C4-2B (cell line): Measurements from ENCODE around the gene CTIF.

Experiments used
- CTCF ChIP-seq: fragments of 450-650 bp; conservative IDR thresholded peaks from 2 replicates; pipeline ENCODE4 v1.5.1; 2017; ENCODE audit warnings: mild to moderate bottlenecking
- ZFX ChIP-seq: fragments of 450-650 bp; IDR thresholded peaks from 2 replicates; pipeline ENCODE4 v1.6.1; 2017

DNA sequence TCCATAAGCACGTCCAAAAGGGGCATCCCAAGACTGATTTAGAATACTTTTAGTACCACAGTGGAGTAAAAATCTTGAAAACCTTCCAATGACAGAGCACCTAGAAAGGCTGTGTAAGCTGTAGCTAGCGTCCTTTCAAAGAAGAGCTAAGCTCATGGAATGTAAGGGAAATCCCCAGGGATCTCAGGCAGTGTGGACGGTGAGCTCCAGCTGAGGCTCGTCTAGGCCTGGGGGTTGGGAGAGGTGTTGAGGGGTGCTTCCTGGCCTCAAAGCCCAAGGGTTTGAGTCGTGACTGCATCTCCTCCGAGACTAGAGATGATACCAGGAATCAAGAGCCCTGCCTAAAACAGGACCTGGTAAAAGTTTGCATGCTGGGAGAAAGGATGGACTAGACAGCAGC lies 7.6 kb downstream of the CTIF start:
- no peak for TF ChIP-seq CTCF
- no peak for TF ChIP-seq ZFX
